GM18873 (cell line): ENCODE results near the gene SETD3.

Experiments
- ATAC-seq: cut with Tn5 transposase; IDR thresholded peaks from one replicate; pipeline ENCODE4 v1.9.1; 2021; ENCODE audit warnings: mild to moderate bottlenecking, moderate library complexity, moderate number of reproducible peaks; ENCODE audit not compliant: unreplicated experiment, low FRiP score

SETD3 gene

GRCh38 chr14:99479906-99480869 is at the start of gene SETD3:
TSS of gene SETD3 (minus strand) at chr14:99480859. CDS start at chr14:99465805, 15,054 bp downstream.
- ATAC-seq: no peak

GRCh38 chr14:99529899-99530298 is 49.2 kb upstream of the SETD3 start:
- ATAC-seq: no peak

GRCh38 chr14:99527427-99528076 is 46.9 kb upstream of the SETD3 start:
- ATAC-seq: no peak

- ATAC-seq: no peak
Observed at GRCh38 chr14:99527026-99527425, 46.4 kb upstream of the SETD3 start.

- no peak for ATAC-seq
Observed at GRCh38 chr14:99525699-99526080, 45.0 kb upstream of the SETD3 start.

GRCh38 chr14:99524804-99525698 is 44.4 kb upstream of the SETD3 start:
- no peak for ATAC-seq

- ATAC-seq: no peak
Observed at GRCh38 chr14:99524091-99524661, 43.5 kb upstream of the SETD3 start.

GRCh38 chr14:99523704-99524055 is 43.0 kb upstream of the SETD3 start:
- no peak for ATAC-seq

GRCh38 chr14:99522934-99523703 is 42.5 kb upstream of the SETD3 start:
- no peak for ATAC-seq

- no peak for ATAC-seq
Observed at GRCh38 chr14:99522457-99522891, 41.8 kb upstream of the SETD3 start.

- no peak for ATAC-seq
Observed at GRCh38 chr14:99522025-99522401, 41.4 kb upstream of the SETD3 start.

- ATAC-seq: no peak
Observed at GRCh38 chr14:99521176-99522024, 40.7 kb upstream of the SETD3 start.

GRCh38 chr14:99520571-99521081 is 40.0 kb upstream of the SETD3 start:
- ATAC-seq: no peak

- no peak for ATAC-seq
Observed at GRCh38 chr14:99519931-99520421, 39.3 kb upstream of the SETD3 start.

GRCh38 chr14:99519347-99519881 is 38.8 kb upstream of the SETD3 start:
- ATAC-seq: no peak

- ATAC-seq: peak; percentile 54
Observed at GRCh38 chr14:99518441-99519346, 38.0 kb upstream of the SETD3 start.
